Left hindlimb (tissue), 1 donor: ENCODE data around the gene PML.

Source experiments
- DNase-seq: peaks from one replicate; pipeline ENCODE4 v3.0.0-alpha.2; 2018

PML gene

DNA sequence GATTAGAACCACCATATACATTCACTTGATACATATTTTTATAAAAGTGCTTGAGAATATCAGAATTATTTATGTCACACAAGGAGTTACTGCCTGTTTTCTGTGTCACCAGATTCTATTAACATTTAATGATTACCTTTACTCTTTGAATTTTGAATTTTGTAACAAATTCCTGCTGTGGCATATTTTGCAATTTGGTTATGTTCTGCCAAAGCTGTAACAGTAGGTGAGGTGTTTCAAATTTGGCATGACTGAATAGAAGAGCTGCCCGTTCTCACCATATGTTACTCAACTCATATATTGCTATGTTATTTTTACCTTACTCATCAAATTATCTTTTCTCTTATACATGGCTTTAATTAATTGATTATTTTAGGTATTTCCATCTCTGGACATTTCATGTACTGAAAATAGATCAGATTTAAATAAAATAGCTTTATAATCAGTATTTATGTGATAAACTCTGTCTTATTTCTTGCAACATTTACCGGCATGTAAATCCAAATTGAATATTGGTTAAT lies 18.9 kb downstream of the PML start:
- DNase-seq: no peak

DNA sequence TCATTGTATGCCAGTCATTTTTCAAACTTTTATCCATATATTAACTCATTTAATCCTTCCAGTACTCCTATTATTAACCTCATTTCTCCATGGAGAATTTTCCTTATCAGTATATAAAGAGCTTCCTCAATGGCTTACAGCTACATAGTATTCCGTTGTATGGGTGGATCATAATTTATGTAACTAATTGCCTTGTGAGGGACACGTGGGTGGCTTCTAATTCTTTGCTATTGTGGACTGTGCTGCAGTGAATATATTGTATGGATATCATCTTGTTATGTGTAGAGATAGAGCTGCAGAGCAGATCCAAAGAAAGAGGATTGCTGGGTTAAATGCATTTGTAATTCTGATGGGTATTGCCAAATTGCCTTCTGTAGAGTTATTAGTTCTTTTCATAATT lies 25.2 kb downstream of the PML start:
- DNase-seq: no peak

- no peak for DNase-seq
These were observed 28.4 kb downstream of the PML start for GRCh38 chr15:74022706-74023470.

DNA sequence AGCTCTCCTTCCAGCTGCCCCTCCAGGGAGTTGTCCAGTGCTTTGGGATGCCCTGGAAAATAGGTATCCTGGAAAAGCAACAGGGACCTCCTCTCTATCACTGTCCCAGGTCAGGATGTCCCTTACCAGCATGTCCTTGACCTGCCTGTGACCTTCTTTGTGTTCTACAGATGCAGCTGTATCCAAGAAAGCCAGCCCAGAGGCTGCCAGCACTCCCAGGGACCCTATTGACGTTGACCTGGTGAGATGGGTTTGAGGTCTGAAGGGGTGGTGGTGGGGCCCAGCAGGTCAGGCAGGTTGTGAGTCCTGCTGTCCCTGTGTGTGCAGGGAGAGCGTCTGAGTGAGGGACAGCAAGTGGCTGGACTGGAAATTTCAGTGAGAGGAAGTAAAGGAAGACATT lies 30.2 kb downstream of the PML start:
- DNase-seq: no peak

- DNase-seq: no peak
These were observed 30.9 kb downstream of the PML start for GRCh38 chr15:74025436-74025835.

GRCh38 chr15:74027688-74028087 lies 33.2 kb downstream of the PML start:
- DNase-seq: no peak

DNA sequence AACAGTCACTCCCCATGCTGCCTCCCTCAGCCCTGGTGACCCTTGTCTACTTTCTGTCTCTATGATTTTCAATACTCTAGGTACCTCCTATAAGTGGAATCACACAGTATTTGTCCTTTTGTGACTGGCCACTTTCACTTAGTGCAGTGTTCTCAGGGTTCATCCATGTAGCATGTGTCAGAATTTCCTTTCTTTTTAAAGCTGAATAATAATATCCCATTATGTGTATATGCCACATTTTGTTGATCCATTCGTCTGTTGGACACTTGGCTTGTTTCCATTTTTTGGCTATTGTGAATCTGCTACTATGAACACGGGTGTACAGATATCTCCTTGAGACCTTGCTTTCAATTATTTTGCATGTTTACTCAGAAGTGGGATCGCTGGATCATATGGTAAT lies 34.1 kb downstream of the PML start:
- no peak for DNase-seq

- DNase-seq: no peak
These were observed 37.5 kb downstream of the PML start for GRCh38 chr15:74032046-74032445.

GRCh38 chr15:74032606-74033561 lies 38.4 kb downstream of the PML start:
- DNase-seq: no peak

DNA sequence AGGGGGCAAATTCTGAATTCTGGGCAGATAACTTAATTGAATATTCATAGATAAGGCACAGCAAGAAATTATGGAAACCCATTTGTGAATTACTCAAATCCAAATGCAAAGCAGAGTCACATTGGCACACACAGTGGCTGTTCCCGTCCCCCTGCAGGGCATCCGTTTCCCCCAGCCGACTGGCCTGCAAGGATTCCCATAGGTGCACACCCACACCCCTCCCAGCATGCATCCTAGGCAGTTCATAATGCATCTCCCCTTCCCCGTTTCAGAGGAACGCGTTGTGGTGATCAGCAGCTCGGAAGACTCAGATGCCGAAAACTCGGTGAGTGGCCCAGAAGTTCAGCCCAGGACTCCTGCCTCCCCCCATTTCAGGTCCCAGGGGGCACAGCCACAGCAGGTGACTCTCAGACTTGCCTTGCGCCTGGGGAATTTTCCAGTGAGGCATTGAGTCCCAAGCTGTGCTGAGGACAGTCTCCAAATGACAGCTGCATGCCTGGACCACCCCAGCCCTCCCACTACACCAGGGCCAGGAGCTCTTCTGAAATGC lies 39.8 kb downstream of the PML start:
- DNase-seq: no peak

- DNase-seq: no peak
These were observed 40.9 kb downstream of the PML start for GRCh38 chr15:74035121-74036017.

- DNase-seq: no peak
These were observed 42.0 kb downstream of the PML start for GRCh38 chr15:74036271-74037170.

GRCh38 chr15:74037171-74038117 lies 42.9 kb downstream of the PML start:
- DNase-seq: no peak

DNA sequence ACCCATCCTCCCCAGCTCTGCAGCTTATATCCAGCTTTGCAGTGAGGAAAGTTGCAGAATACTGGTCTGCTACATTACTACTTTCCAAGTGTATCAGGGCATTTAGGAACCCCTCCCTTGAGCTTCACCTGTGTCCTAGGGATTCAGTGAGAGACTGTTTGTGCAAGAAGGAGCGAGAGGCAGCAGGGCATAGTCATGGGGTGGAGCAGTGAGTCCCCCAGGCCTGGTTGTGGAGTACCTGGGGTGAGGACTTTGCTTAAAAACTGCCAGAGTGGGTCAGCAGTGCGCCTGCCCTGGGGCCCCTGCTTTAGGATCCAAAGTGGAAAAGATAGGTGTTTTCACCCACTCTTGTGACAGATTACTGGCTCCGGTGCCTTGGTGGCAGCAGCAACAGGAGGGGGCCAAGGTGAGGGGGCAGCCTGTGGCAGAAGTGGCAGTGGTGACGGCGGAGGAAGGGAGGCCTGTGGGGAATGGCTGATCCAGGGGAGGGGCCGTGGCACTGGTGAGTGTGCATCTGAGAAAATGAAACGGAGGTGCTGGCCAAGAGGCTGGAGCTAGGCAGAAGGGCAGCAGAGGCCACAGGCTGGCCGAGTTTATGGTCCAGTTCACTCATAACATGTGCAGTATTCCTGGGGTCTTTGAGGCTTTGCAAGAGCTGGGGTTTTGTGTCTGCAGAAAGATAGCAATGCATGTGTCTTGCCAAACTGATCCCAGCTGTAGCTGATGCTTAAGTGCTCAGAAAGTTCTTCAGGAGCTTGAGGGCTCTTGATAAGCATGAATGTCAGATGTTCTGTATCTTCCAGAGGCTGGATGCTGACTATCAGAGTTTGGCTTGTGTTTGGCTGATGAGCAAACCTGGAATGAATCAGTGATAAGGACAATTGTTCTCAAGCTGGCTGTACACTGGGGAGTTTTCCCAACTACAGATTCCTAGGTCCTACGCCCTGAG lies 44.5 kb downstream of the PML start:
- no peak for DNase-seq

GRCh38 chr15:74039656-74040010 lies 45.1 kb downstream of the PML start:
- DNase-seq: no peak

GRCh38 chr15:74040109-74040850 lies 45.8 kb downstream of the PML start:
- DNase-seq: peak; percentile 73

DNA sequence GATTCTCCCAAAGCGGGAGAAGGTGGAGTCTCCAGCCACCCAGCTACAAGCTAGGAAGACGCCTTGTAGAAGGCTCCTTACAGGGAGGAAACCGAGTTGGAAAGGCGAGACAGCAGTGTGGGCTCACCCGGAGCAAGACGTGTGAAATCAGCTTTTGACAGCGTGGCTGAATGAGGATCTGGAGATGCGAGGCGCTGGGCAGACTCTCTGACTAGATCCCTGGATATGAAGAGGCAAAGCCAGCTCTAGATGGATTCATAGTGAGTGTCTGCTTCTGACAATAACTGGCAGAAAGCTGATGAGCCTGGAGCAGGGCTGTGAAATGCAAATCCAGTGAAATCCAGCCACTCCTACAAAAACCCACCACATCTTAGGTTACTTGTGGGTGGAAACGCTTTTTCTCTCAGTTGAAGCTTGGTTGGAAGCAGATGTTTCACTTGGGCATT lies 46.8 kb downstream of the PML start:
- DNase-seq: no peak

GRCh38 chr15:74041777-74042435 lies 47.4 kb downstream of the PML start:
- no peak for DNase-seq
